ENCODE results near the gene WDFY1.

The WDFY1 gene

DNA sequence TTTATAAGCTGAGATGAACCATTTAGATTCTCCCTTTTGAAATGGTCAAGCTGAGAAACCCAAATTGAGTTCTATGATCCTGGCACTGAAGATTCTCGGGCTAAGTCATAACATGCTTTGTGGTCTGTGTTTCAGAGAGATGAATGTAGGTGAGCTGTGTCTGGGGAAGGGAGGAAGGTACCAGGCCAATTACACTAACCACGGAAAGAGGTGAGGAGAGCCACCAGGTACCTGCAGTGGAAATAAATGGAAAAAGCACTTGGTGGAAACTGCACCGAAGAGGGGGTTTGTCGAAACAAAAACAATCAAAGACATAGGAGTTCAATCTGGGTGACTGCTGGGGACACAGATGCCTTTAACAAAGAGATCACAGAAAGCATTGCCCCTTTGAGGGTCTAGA, 11.2 kb upstream of the WDFY1 start:
- H3K36me3 ChIP-seq (ENCODE audit: insufficient read depth, low read length): peaks cover 20% of the 10 kb centered on the region
- H3K9me3 ChIP-seq (ENCODE audit: low read length): no peaks in the 10 kb centered on the region
- no peaks in the 10 kb centered on the region for H3F3A ChIP-seq (ENCODE audit: insufficient read depth, low read length)
- H3K9me2 ChIP-seq (ENCODE audit: low read depth, low read length): no peaks in the 10 kb centered on the region
- TF ChIP-seq CTCF (IDR thresholded peaks at IDR 0.05; ENCODE audit: low read length) (no peak), EZH2 (IDR thresholded peaks at IDR 0.05; ENCODE audit: borderline replicate concordance, low read length) (no peak)
- peak overlapping the region; percentile 96 for H2AFZ ChIP-seq (ENCODE audit: low read length)
- H4K20me1 ChIP-seq (ENCODE audit: insufficient read depth, low read length): no peaks in the 10 kb centered on the region
- peak overlapping the region; percentile 95 for H3K4me3 ChIP-seq (ENCODE audit: low read depth, low read length, poor library complexity, severe bottlenecking)
- H3K79me2 ChIP-seq (ENCODE audit: insufficient read depth, low read length): peaks cover 38% of the 10 kb centered on the region
- no peaks in the 10 kb centered on the region for H3K27me3 ChIP-seq (ENCODE audit: insufficient read depth, low read length)
- H3K4me1 ChIP-seq (ENCODE audit: insufficient read depth, low read length, severe bottlenecking): peaks cover 72% of the 10 kb centered on the region
- peak overlapping the region; percentile 66 for H3K4me2 ChIP-seq (ENCODE audit: low read length)
- peak overlapping the region; percentile 61 for H3K9ac ChIP-seq (ENCODE audit: low read length)
- peak overlapping the region; percentile 68 for H3K27ac ChIP-seq (ENCODE audit: low read depth, low read length, poor library complexity, severe bottlenecking)

DNA sequence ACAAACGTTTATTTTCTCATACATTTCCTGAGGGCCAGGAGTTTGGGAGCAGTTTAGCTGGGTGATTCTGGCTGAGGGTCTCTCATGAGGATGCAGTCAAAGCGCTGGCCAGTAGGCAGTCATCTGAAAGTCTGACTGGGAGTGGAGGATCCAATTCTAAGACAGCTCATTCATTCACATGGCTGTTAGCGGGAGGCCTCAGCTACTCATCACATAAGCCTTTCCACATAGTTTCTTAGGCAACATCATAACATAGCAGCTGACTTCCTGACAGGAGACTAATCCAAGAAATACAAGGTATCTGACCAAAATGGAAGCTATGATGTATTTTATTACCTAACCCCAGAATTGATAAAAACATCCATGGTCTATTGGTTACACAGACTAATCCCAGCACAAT, 9.3 kb upstream of the WDFY1 start:
- Histone ChIP-seq H3K9me3 (ENCODE audit: low read length) (no peaks in the 10 kb centered on the region), H3K27me3 (ENCODE audit: insufficient read depth, low read length) (no peaks in the 10 kb centered on the region), H3K9me2 (ENCODE audit: low read depth, low read length) (no peaks in the 10 kb centered on the region), H4K20me1 (ENCODE audit: insufficient read depth, low read length) (no peaks in the 10 kb centered on the region), H3F3A (ENCODE audit: insufficient read depth, low read length) (no peaks in the 10 kb centered on the region), H2AFZ (ENCODE audit: low read length) (no peak overlapping the region), H3K4me2 (ENCODE audit: low read length) (no peak overlapping the region), H3K36me3 (ENCODE audit: insufficient read depth, low read length) (peaks cover under 1% of the 10 kb centered on the region; the same call in 1 of the 2 replicates), H3K27ac (ENCODE audit: low read depth, low read length, poor library complexity, severe bottlenecking) (peak overlapping the region; percentile 83), H3K79me2 (ENCODE audit: insufficient read depth, low read length) (peaks cover 19% of the 10 kb centered on the region), H3K4me3 (ENCODE audit: low read depth, low read length, poor library complexity, severe bottlenecking) (no peak overlapping the region), H3K4me1 (ENCODE audit: insufficient read depth, low read length, severe bottlenecking) (peaks cover 72% of the 10 kb centered on the region), H3K9ac (ENCODE audit: low read length) (no peak overlapping the region)
- TF ChIP-seq EZH2 (IDR thresholded peaks at IDR 0.05; ENCODE audit: borderline replicate concordance, low read length) (no peak), CTCF (IDR thresholded peaks at IDR 0.05; ENCODE audit: low read length) (no peak)

DNA sequence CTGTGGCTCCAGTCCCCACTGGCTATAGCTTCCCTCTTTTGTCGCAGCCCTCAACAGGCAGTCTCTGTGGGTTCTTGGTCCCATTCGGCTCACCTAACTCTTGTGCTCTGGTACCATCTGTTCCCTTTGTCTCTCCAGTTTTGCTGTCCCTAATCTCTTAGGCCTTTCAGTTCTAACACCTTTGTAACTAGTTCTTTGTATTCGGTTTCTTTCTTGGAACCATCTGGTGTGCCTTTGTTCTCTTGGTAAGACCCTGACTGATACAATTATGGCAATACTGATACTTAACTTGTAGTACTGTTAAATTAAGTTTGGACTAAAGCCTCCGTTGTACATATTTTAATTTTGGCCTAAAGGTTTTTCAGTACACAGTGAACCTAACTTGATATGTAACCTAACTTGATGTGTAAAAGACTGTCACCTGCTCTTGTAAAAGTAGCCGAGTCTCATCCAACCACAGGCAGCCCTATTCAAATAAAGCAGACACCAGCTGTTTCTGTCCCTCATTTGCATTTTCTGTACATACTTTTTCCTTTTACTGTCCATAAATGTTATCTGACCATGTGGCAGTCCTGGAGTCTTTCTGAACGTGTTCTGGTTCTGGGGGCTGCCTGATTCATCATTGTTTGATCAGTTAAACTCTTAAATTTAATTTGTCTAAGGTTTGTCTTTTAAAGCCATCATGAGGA, 7.3 kb upstream of the WDFY1 start:
- Histone ChIP-seq H3K4me3 (ENCODE audit: low read depth, low read length, poor library complexity, severe bottlenecking) (peak overlapping the region; percentile 37), H3K27ac (ENCODE audit: low read depth, low read length, poor library complexity, severe bottlenecking) (peak overlapping the region; percentile 83), H4K20me1 (ENCODE audit: insufficient read depth, low read length) (no peaks in the 10 kb centered on the region), H3K9ac (ENCODE audit: low read length) (peak overlapping the region; percentile 42; the same call in 1 of the 2 replicates), H2AFZ (ENCODE audit: low read length) (peak overlapping the region; percentile 92), H3K4me1 (ENCODE audit: insufficient read depth, low read length, severe bottlenecking) (peaks cover 59% of the 10 kb centered on the region), H3K9me2 (ENCODE audit: low read depth, low read length) (no peaks in the 10 kb centered on the region), H3K27me3 (ENCODE audit: insufficient read depth, low read length) (no peaks in the 10 kb centered on the region), H3F3A (ENCODE audit: insufficient read depth, low read length) (no peaks in the 10 kb centered on the region), H3K79me2 (ENCODE audit: insufficient read depth, low read length) (no peaks in the 10 kb centered on the region; the same call in 1 of the 2 replicates), H3K36me3 (ENCODE audit: insufficient read depth, low read length) (no peaks in the 10 kb centered on the region), H3K4me2 (ENCODE audit: low read length) (peak overlapping the region; percentile 59), H3K9me3 (ENCODE audit: low read length) (no peaks in the 10 kb centered on the region)
- TF ChIP-seq EZH2 (IDR thresholded peaks at IDR 0.05; ENCODE audit: borderline replicate concordance, low read length): no peak
- TF ChIP-seq CTCF (IDR thresholded peaks at IDR 0.05; ENCODE audit: low read length): no peak
